ENCODE measurements around the gene SLPI.

- TF ChIP-seq CTCF (IDR thresholded peaks at IDR 0.05; ENCODE audit: low read depth, low read length, poor library complexity, severe bottlenecking) (no peak), EZH2phosphoT487 (IDR thresholded peaks at IDR 0.05; ENCODE audit: borderline replicate concordance, low read length) (no peak)
Observed at GRCh38 chr20:45226287-45226686, 28.1 kb downstream of the SLPI start.
